Hematopoietic multipotent progenitor cell treated with erythropoietin and hydrocortisone succinate and interleukin-3 and kit ligand, for 17 days (in vitro differentiated cells): ENCODE data around the gene ZNF132.
A peak's percentile ranks its signal among the peaks of the same experiment; 100 is the strongest.
"Not testable (repeated sequence)": the region's sequence is repeated elsewhere in the genome, so short reads cannot be mapped to it uniquely, and the experiment has no call there.

ENCODE experiments used
- DNase-seq: peaks from one replicate; pipeline ENCODE4 v3.0.0-alpha.2; 2015; ENCODE audit warnings: low spot score

Gene ZNF132

GRCh38 chr19:58466760-58467589, 27.0 kb upstream of the ZNF132 start, which contains the start of gene ZNF324:
ZNF324 (plus strand) TSS chr19:58467080; CDS start chr19:58469186, 2,106 bp downstream.
- peak; percentile 99 for DNase-seq

DNA sequence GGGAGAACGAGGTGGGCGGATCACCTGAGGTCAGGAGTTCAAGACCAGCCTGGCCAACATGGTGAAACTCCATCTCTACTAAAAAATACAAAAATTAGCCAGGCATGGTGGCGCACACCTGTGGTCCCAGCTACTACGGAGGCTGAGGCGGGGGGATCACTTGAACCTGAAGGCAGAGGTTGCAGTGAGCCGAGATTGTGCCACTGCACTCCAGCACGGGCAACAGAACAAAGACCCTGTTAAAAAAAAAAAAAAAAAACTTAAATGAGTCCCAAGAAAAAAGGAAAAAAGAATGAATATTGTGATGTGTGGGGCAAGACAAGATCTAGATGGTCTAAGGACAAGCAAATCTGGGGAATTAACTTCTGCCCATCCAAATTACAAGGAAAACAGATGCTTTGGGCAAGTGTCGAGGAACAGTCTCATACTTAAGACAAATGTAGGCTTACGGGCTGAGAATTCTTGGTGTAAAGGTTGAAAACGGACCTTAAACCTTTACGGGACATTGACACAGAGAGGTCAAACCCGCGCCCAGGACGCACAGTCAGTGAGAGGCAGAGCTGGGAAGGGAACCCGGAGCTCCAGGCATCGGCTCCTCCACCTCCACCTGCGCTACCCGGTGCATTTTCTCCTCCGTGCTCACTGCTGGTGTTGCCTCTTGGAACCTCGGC, 26.3 kb upstream of the ZNF132 start:
- no peak for DNase-seq

DNA sequence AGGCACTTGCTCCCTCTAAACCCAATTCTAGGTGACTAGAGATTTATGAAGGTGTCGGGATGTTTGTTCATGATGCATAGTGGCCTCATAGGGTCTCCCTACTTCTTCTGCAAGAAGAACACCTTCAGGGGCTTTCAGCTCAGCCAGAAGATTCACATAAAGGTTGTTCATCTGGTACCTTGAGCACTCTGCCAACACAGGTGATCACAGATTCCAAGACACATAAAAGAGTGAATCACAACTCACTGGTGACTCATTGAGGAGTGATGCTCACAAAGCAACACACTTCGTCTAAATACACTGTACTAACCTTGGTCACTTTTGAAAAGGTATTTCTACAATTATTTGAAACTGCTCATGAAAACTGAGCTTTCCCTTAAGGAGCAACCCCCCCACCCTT, 20.1 kb upstream of the ZNF132 start:
- no peak for DNase-seq

DNA sequence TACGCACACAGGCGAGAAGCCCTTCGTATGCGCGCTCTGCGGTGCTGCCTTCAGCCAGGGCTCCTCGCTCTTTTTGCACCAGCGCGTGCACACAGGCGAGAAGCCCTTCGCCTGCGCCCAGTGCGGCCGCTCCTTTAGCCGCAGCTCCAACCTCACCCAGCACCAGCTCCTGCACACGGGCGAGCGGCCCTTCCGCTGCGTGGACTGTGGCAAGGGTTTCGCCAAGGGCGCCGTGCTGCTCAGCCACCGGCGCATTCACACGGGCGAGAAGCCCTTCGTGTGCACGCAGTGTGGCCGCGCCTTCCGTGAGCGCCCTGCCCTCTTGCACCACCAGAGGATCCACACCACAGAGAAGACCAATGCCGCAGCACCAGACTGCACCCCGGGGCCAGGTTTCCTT, 16.2 kb upstream of the ZNF132 start:
- DNase-seq: no peak

DNA sequence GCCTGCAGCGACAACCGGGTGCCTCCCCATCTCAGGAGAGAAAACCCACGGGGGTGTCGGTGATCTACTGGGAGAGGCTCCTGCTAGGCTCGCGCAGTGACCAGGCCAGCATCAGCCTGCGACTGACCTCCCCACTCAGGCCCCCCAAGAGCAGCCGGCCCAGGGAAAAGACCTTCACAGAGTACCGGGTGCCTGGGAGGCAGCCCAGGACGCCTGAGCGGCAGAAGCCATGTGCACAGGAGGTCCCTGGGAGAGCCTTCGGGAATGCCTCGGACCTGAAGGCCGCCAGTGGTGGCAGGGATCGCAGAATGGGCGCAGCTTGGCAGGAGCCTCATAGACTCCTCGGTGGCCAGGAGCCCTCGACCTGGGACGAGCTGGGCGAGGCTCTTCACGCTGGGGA, 15.4 kb upstream of the ZNF132 start:
- no peak for DNase-seq

- no peak for DNase-seq
Measured at GRCh38 chr19:58453743-58454142, 13.8 kb upstream of the ZNF132 start.

GRCh38 chr19:58451358-58452101, 11.6 kb upstream of the ZNF132 start, which contains the start of gene ZNF324B:
ZNF324B (plus strand) TSS chr19:58451622; CDS start chr19:58453702, 2,080 bp downstream.
- peak; percentile 96 for DNase-seq

DNA sequence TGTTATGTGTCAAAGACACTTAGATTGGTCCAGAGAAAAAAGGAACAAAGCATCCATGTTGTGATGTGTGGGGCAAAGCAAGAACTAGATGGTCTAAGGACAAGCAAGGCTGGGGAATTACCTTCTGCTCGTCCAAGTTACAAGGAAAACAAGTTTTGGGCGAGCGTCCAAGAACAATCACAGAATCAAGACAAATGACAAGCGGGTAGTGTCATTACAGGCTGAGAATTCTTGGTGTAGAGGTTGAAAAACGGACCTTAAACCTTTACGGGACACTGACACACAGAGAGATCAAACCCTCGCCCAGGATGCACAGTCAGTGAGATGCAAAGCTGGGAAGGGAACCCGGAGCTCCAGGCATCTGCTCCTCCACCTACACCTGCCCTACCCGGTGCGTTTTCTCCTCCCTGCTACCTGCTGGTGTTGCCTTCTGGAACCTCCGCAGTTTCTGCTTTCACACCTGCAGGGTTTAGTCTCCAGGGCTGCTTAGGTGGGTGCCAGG, 11.0 kb upstream of the ZNF132 start:
- DNase-seq: no peak

DNA sequence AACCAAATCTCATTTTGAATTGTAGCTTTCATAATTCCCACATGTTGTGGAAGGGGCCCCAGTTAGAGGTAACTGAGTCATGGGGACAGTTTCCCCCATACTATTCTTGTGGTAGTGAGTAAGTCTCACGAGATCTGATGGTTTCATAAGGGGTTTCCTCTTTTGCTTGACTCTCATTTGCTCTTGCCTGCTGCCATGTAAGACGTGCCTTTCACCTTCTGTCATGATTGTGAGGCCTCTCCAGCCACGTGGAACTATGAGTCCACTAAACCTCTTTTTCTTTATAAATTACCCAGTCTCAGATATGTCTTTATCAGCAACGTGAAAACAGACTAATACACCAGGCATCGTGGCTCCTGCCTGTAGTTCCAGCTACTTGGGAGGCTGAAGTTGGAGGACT, 10.0 kb upstream of the ZNF132 start:
- not testable (repeated sequence) for DNase-seq

- not testable (repeated sequence) for DNase-seq
Measured at GRCh38 chr19:58448860-58449259, 8.9 kb upstream of the ZNF132 start.

DNA sequence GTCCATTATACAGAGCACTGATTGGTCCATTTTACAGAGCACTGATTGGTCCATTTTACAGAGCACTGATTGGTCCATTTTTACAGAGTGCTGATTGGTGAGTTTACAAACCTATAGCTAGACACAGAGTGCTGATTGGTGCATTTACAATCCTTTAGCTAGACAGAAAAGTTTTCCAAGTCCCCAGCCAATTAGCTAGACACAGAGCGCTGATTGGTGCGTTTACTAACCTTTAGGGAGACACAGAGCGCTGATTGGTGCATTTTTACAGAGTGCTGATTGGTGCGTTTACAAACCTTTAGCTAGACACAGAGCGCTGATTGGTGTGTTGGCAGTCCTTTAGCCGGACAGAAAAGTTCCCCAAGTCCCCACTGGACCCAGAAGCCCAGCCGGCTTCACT, 3.0 kb upstream of the ZNF132 start:
- not testable (repeated sequence) for DNase-seq

DNA sequence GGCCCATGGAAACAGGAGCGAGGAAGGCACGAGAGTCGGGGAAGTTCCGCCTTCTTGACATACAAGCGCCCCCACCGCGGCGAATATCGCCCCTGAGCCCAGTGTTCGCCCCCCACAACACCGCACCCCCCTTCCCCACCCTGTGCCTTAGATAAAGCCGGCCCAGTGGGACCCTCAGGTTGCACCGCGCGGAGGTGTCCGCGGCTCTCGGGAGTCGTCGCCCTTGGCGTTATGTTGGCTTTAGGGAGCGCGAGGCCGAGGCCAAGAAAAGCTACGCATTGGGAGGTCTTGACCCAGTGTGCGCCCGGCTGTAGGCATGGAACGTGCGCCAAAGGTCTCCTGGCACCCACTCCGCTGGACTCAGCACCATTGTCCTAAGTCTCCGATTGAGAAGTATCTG, 603 bp upstream of the ZNF132 start:
- no peak for DNase-seq

- DNase-seq: no peak
Measured at GRCh38 chr19:58434217-58434616, 5.7 kb downstream of the ZNF132 start.

DNA sequence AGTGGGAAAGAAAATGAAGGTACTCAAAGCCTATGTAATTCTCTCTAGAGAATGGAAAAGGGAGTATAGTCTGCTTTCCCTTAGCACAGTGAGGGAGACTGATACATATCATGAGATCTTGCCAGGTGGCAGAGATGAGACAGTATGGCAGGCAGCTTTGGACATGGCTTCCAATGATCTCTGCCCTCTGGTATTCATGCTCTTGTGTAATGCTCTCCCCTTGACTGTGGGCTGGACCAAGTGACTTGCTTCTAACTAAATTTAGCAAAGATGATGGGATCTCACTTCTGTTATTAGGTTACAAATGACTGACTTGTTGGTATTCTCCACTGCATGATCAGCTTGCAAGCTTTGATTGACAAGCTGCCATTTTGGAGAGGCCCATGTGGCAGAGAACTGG, 10.2 kb downstream of the ZNF132 start:
- no peak for DNase-seq

DNA sequence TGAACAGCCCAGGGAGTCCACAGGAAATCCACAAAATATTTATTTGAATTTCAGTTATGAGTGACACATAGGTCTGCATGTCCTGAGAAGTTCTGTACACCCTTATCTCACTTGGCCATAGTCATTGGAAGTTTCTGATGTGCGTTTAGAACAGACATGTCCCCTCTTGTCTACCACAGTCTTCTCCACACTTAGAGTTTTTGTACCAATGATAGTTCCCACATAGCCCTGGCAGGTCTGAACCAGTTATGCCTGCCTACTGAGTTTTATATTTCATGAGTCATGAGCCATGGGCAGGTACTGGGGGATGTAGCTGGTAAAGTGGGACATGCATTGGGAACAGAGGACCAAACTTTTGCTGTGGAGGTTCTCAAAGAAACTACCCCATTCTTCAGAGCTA, 11.3 kb downstream of the ZNF132 start:
- no peak for DNase-seq

DNA sequence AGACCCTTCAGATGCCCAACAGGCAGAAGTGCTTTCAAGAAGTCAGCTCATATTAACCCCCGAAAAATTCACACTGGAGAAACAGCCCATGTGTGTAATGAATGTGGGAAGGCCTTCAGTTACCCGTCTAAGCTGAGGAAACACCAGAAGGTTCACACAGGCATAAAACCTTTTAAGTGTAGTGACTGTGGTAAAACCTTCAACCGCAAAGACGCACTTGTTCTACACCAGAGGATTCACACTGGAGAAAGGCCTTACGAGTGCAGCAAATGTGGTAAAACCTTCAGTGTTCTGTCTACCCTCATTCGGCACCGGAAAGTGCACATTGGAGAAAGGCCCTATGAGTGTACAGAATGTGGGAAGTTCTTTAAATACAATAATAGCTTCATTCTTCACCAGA, 22.9 kb downstream of the ZNF132 start:
- DNase-seq: no peak

- DNase-seq: no peak
Measured at GRCh38 chr19:58416604-58417003, 23.3 kb downstream of the ZNF132 start.

DNA sequence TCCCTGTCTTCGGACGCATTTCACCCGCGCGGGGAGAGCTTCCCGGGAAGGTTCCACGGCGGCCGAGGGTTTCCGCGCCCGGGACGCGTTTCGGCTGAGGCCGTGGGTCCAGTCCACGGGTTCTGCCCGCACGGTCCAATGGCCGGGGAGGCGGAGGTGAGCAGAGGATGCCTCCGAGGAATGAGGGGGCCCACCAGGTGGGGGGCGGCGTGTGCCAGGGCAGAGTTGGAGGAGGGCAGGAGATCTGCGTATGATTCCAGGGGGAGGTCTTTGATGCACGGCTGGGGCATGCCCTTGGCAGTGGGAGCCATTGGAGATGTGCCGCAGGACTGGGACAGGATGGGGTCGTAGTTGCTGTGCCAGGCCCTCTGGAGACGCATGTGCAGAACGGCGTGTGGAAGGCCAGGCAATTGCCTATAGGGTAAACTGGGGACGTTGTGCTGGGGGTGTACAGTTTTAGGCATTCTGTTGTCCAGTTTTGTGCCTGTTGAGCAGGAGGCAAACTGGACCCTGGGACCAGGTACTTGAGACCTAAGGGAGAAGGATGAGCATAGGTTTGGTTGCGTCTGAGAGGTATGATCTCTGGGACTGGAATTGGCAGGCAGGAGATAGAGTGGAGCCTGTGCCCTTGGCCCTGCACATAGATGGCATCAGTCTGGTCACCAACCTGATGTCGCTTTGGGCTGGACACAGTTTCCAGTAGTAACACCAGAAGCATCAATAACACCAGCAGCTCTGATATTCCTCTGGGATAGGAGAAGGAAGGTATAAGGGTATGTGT, 30.8 kb downstream of the ZNF132 start:
- DNase-seq: no peak

DNA sequence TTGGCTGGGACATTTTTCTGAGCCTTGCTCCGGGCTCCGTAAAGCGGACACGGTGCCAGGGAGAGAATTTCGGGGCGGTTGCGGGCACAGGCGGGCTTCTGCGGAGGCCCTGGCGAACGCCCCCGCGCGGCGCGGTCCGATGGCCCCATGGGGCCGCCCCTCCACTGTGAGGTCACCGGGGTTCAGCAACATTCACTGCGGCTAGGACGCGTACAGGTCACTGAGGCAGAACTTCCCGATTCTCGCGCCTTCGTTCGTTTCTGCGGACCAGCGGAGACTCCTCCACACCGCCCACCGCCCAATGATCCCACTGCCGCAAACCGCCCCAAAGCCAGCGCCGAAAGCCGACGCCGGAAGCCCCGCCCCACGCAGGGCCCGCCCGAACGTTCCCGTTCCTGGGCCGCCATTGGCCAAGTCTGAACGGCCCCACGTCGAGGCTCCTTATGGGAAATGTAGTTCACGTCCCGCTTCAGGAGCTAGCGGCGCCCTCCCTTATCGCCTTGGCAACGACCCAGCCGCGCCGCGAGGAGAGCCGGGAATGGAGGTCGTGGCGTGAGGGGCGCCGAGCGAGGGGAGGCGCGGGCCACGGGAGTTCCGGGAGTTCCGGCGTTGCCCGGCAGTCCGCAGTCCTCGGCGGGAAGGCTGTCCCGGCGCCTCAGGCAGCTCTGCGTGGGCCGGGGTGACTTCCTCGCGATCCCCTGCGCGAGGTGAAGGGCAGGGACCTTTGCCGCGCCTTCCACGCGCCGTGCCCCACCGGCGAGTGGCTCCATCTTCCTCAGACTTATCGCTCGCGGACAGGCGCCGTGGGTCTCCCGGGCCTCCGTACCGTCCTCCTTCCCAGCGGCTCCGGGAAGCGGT, 31.6 kb downstream of the ZNF132 start, which contains the start of gene ZNF584:
Gene ZNF584 (plus strand): TSS at position 498 of the 858 bp plus-strand sequence. CDS start 499 bp downstream, outside the sequence.
- DNase-seq: peak; percentile 95

DNA sequence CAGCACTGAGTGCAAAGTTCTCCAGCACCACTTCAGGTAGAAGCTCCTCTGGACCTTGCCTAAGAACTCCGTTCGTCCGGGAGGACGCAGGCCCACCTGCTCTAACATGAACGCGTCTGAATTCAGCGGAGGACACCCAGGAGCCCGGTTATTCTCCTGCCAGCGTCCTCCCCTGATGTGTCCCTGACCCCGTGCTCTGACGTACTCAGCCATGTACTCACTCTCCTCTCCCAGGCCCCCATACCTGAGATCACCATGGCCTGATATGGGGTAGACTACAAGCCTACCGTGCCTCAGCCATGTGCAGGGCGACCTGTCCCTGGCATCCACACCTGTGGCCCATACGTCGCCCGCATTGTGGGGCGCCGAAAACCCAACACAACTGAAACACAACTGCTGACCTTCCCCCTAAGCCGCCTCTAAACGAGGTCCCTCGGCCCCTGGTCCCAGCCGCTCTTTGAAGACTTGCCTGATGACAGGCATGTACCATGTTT, 32.2 kb downstream of the ZNF132 start:
- DNase-seq: no peak
